Upper lobe of right lung (tissue), 1 donor: ENCODE data around the gene GAS5. TPM values are rescaled to one million over a fixed set of nuclear protein-coding genes. Genes with fewer than 3 reads are reported as not detected.

Source experiments
- ATAC-seq: fragments of 200-7000 bp; cut with Tn5 transposase; one replicate; pipeline ENCODE4 v1.9.1; 2020; ENCODE audit warnings: mild to moderate bottlenecking, moderate library complexity
- DNase-seq: peaks from one replicate; pipeline ENCODE4 v3.0.0-alpha.2; 2020
- H3K27ac ChIP-seq: fragments of 200-600 bp; one replicate; pipeline ENCODE4 v1.8.0; 2022
- H3K27me3 ChIP-seq: fragments of 200-600 bp; one replicate; pipeline ENCODE4 v1.8.0; 2022; ENCODE audit warnings: mild to moderate bottlenecking
- H3K36me3 ChIP-seq: fragments of 200-600 bp; one replicate; pipeline ENCODE4 v1.8.0; 2022
- H3K4me1 ChIP-seq: fragments of 200-600 bp; one replicate; pipeline ENCODE4 v1.8.0; 2022
- H3K4me3 ChIP-seq: fragments of 200-600 bp; one replicate; pipeline ENCODE4 v1.8.0; 2022; ENCODE audit warnings: mild to moderate bottlenecking
- H3K9me3 ChIP-seq: fragments of 200-600 bp; one replicate; pipeline ENCODE4 v1.8.0; 2022
- CTCF ChIP-seq: fragments of 200-600 bp; IDR thresholded peaks from one replicate; pipeline ENCODE4 v1.8.0; 2022; ENCODE audit warnings: antibody characterized with exemption
- intact Hi-C: fragments of 100-400 bp; cut with DNase I; formaldehyde crosslinking; loops from one replicate; pipeline ENCODE4 v1.11.0; 2022
- long read RNA-seq: library from polyadenylated mRNA; unstranded; transcript quantifications from one replicate; pipeline ENCODE4 v2.0.0, GENCODE V29; 2021
- total RNA-seq: library from RNA; stranded (reverse); fragmentation: NEBNext Ultra II Directional; extraction: Animal tissue kit (Norgen Biotek cat#: 25700); gene quantifications from one replicate; pipeline ENCODE4 v1.2.1, GENCODE V29; 2021
- donor health status: DM: no; HTN: yes; CAD: no; lungs with severe emphysema.

Gene GAS5
- 310 TPM for total RNA-seq
- long read RNA-seq, transcript GAS5-221 (12 exons, 632 nt) = major isoform, 22 of 77 reads
- long read RNA-seq, partial matches to known transcripts = 10 of 77 reads
- long read RNA-seq, other reads (novel, unspliced or antisense) = 42 of 77 reads

- DNase-seq = peak; percentile 100
- no peak for TF ChIP-seq CTCF
- Histone ChIP-seq H3K4me3 (peak within 1 kb of the TSS; percentile 92), H3K4me1 (peaks cover 48% of the 10 kb centered on the region), H3K9me3 (no peaks in the 10 kb centered on the region), H3K36me3 (peaks cover 41% of the 10 kb centered on the region), H3K27ac (peak within 1 kb of the TSS; percentile 96), H3K27me3 (no peaks in the 10 kb centered on the region)
- ATAC-seq = peak; percentile 93
- intact Hi-C loops = no loop called here
These were observed at the start of gene GAS5 for GRCh38 chr1:173867753-173868265. Gene GAS5, minus strand, starts transcription at chr1:173867989.

- Histone ChIP-seq H3K4me1 (no peaks in the 10 kb centered on the region), H3K4me3 (no peak within 1 kb of the TSS), H3K27me3 (no peaks in the 10 kb centered on the region), H3K36me3 (no peaks in the 10 kb centered on the region), H3K27ac (no peak within 1 kb of the TSS), H3K9me3 (no peaks in the 10 kb centered on the region)
- intact Hi-C loops = no loop called here
- no peak for ATAC-seq
- no peak for TF ChIP-seq CTCF
- DNase-seq = no peak
These were observed 49.4 kb upstream of the GAS5 start, which contains the start of gene SERPINC1 for GRCh38 chr1:173917149-173917548. Gene SERPINC1, minus strand, starts transcription at chr1:173917327. Its CDS starts 68 bp downstream, at chr1:173917259.

- DNase-seq = no peak
- H3K27me3 ChIP-seq = no peaks in the 10 kb centered on the region
- no peaks in the 10 kb centered on the region for H3K9me3 ChIP-seq
- H3K36me3 ChIP-seq = no peaks in the 10 kb centered on the region
- no peak for TF ChIP-seq CTCF
- no peak overlapping the region for H3K4me3 ChIP-seq
- ATAC-seq = no peak
- H3K4me1 ChIP-seq = no peaks in the 10 kb centered on the region
- intact Hi-C loops = no loop called here
- H3K27ac ChIP-seq = no peak overlapping the region
These were observed 48.9 kb upstream of the GAS5 start for GRCh38 chr1:173916667-173917066.

- ATAC-seq (no peak), DNase-seq (no peak)
- no peaks in the 10 kb centered on the region for H3K27me3 ChIP-seq
- H3K27ac ChIP-seq = no peak overlapping the region
- no peaks in the 10 kb centered on the region for H3K36me3 ChIP-seq
- TF ChIP-seq CTCF = no peak
- no peaks in the 10 kb centered on the region for H3K4me1 ChIP-seq
- no peak overlapping the region for H3K4me3 ChIP-seq
- no peaks in the 10 kb centered on the region for H3K9me3 ChIP-seq
- intact Hi-C loops = no loop called here
These were observed 47.8 kb upstream of the GAS5 start for GRCh38 chr1:173915596-173915995.

- ATAC-seq = peak; percentile 61
- H3K36me3 ChIP-seq = no peaks in the 10 kb centered on the region
- H3K27ac ChIP-seq = no peak overlapping the region
- no peaks in the 10 kb centered on the region for H3K4me1 ChIP-seq
- H3K27me3 ChIP-seq = no peaks in the 10 kb centered on the region
- H3K4me3 ChIP-seq = no peak overlapping the region
- peak; percentile 50 for TF ChIP-seq CTCF
- DNase-seq = no peak
- no peaks in the 10 kb centered on the region for H3K9me3 ChIP-seq
- intact Hi-C loops = no loop called here
These were observed 46.6 kb upstream of the GAS5 start for GRCh38 chr1:173914366-173914871.
